IPS DF 6.9 (cell line): ENCODE measurements around the gene DDX5.
A peak's percentile ranks its signal among the peaks of the same experiment; 100 is the strongest.

Source experiments
- DNase-seq: peaks from one replicate; pipeline ENCODE4 v3.0.0-alpha.2; 2013; ENCODE audit warnings: low read depth, low spot score
- H3K27ac ChIP-seq: one replicate; pipeline ENCODE4 v1.5.1; 2013; ENCODE audit warnings: low read length, control low read depth
- H3K27me3 ChIP-seq: 2 replicates; pipeline ENCODE4 v1.6.1; 2013; ENCODE audit warnings: mild to moderate bottlenecking, low read length; ENCODE audit not compliant: control insufficient read depth, insufficient read depth
- H3K36me3 ChIP-seq: 2 replicates; pipeline ENCODE4 v1.6.1; 2013; ENCODE audit warnings: low read length; ENCODE audit not compliant: control insufficient read depth, insufficient read depth
- H3K4me1 ChIP-seq: 2 replicates; pipeline ENCODE4 v1.6.1; 2013; ENCODE audit warnings: low read length; ENCODE audit not compliant: control insufficient read depth, insufficient read depth
- H3K4me3 ChIP-seq: 2 replicates; pipeline ENCODE4 v1.5.1; 2013; ENCODE audit warnings: mild to moderate bottlenecking, low read length
- H3K9me3 ChIP-seq: 2 replicates; pipeline ENCODE4 v1.6.1; 2013; ENCODE audit warnings: low read length, inconsistent platforms; ENCODE audit not compliant: control insufficient read depth, insufficient read depth
- WGBS: extraction: QIAGEN DNeasy Blood & Tissue Kit; methylation state at CpG from one replicate; pipeline ENCODE4 v1.1.7; 2013; ENCODE audit warnings: mixed read lengths, missing lambda C conversion rate; ENCODE audit not compliant: insufficient read length, insufficient coverage; 5-methylcytosine and 5-hydroxymethylcytosine counted together

Gene DDX5

GRCh38 chr17:64515419-64515818 is 9.3 kb upstream of the DDX5 start:
- Histone ChIP-seq H3K4me3 (no peak overlapping the region), H3K36me3 (peaks cover 10% of the 10 kb centered on the region), H3K4me1 (no peaks in the 10 kb centered on the region), H3K9me3 (no peaks in the 10 kb centered on the region), H3K27me3 (no peaks in the 10 kb centered on the region), H3K27ac (no peak overlapping the region)
- no peak for DNase-seq
- 100% methylated on average over 1 of the region's 2 CpGs for WGBS

DNA sequence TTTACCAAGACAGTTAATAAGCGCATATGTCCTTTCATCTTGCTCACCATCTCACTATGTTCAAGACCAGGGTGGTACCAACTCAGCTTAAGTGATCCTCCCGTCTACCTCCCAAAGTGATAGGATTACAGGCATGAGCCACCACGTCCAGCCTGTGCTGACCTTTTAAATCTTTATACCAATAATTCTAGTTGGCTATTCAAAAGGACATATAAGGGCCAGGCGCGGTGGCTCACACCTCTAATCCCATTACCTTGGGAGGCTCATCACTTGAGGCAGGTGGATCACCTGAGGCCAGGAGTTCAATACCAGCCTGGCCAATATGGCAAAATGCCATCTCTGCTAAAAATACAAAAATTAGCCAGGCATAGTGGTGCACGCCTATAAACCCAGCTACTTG is 3.1 kb upstream of the DDX5 start:
- H3K9me3 ChIP-seq = no peaks in the 10 kb centered on the region
- DNase-seq = no peak
- no peaks in the 10 kb centered on the region for H3K4me1 ChIP-seq
- no CpG with 5 or more reads among the region's 6 CpGs for WGBS
- peaks cover 3% of the 10 kb centered on the region; the same call in 1 of the 2 replicates for H3K36me3 ChIP-seq
- no peaks in the 10 kb centered on the region for H3K27me3 ChIP-seq
- H3K4me3 ChIP-seq = no peak overlapping the region
- no peak overlapping the region for H3K27ac ChIP-seq

DNA sequence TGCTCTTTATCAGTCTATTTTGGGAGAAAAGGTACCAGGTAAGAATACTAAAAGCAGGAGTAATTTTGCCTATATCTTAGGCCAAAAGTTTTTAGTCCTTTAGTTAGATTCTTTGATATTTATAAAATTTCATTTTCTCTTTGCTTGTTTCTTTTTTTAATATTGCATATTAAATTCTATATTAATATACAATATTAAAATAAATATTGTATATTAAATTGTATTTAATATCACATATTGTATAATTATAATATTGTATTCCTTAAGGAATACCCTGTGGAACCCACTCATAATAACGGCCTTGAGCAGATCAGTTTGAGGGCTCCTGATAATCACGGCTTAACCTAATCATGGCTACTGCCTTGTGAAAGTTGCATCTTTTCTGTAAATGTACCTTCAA is 2.6 kb upstream of the DDX5 start:
- no peaks in the 10 kb centered on the region for H3K9me3 ChIP-seq
- no CpG with 5 or more reads among the region's 2 CpGs for WGBS
- H3K27ac ChIP-seq = no peak overlapping the region
- no peaks in the 10 kb centered on the region for H3K4me1 ChIP-seq
- peaks cover 8% of the 10 kb centered on the region; the same call in 1 of the 2 replicates for H3K36me3 ChIP-seq
- no peak overlapping the region for H3K4me3 ChIP-seq
- DNase-seq = no peak
- no peaks in the 10 kb centered on the region for H3K27me3 ChIP-seq

DNA sequence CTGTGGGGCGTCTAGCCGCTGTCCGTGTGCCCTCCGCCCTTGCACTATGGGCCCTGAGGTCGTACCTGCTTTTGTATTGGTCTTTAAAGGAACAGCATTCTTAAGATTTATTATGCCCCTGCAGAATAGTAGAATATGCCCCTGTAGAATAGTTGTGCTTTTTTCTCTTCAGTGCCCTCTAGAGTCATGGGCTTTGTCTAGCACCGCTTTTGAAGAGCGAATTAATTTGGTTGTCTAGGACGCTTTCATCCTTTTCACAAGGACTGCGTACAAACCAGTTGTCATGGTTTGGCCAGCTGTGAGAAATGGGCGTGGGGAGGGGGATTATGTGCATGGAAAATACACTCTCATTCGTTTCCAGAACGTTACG is 1.3 kb upstream of the DDX5 start:
- Histone ChIP-seq H3K9me3 (no peaks in the 10 kb centered on the region), H3K27ac (no peak overlapping the region), H3K4me3 (peak overlapping the region; percentile 84), H3K36me3 (peaks cover 19% of the 10 kb centered on the region; the same call in 1 of the 2 replicates), H3K4me1 (no peaks in the 10 kb centered on the region), H3K27me3 (no peaks in the 10 kb centered on the region)
- no CpG with 5 or more reads among the region's 13 CpGs for WGBS
- DNase-seq = no peak

DNA sequence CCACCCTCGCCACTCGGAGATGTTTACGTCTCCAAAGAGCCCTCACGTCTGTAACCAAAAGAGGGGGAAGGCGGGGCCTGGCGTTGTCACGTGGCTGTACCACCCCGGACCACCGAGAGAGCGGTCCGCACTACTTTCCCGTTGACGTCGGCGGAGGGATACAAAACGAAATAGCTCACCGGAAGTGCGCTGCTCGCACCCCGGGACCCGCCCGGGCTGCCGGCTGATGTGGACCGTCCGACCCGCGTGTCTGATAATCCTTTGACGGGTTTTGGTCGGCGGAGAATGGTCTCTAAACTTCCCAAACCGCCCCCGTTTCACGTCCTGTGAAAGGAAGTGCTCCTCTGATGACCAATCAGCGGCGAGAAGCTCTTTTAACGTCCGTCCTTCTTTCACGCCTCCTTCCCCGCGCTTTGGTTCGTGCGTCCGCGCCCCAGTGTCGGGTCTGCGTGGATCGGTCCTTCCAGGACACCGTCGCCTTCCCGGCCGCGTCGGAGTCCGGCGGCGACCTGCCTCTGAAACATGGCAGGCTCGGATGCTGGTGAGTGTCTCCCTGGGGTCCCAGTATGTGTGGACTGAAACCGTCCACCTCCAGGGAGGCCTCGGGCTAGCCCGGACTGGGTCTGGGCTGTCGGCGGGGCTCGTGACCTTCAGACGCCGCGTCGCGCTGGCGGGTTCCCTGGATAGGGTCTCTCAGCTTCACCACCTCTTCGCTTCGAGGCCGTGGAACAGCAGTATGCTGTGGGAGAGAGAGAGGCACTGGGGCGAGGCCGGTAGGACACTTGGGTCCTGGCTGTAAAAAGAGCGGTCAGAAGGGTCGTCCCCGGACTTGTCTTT is 705 bp upstream of the DDX5 start, which contains the start of gene CEP95:
Gene CEP95 (plus strand): TSS at position 402 of the 837 bp plus-strand sequence. CDS start 121 bp downstream, at position 523.
- H3K36me3 ChIP-seq = peaks cover 24% of the 10 kb centered on the region; the same call in 1 of the 2 replicates
- WGBS = no CpG with 5 or more reads among the region's 77 CpGs
- H3K9me3 ChIP-seq = no peaks in the 10 kb centered on the region
- H3K27me3 ChIP-seq = no peaks in the 10 kb centered on the region
- peak; percentile 84 for DNase-seq
- no peak within 1 kb of the TSS for H3K27ac ChIP-seq
- peak within 1 kb of the TSS; percentile 84 for H3K4me3 ChIP-seq
- H3K4me1 ChIP-seq = no peaks in the 10 kb centered on the region

- H3K36me3 ChIP-seq = peaks cover 37% of the 10 kb centered on the region; the same call in 1 of the 2 replicates
- no peaks in the 10 kb centered on the region for H3K27me3 ChIP-seq
- no peaks in the 10 kb centered on the region for H3K9me3 ChIP-seq
- no peak for DNase-seq
- H3K4me3 ChIP-seq = peak overlapping the region; percentile 84
- H3K27ac ChIP-seq = no peak overlapping the region
- no CpG with 5 or more reads among the region's 76 CpGs for WGBS
- no peaks in the 10 kb centered on the region for H3K4me1 ChIP-seq
These were observed 519 bp downstream of the DDX5 start for GRCh38 chr17:64505340-64506200.

DNA sequence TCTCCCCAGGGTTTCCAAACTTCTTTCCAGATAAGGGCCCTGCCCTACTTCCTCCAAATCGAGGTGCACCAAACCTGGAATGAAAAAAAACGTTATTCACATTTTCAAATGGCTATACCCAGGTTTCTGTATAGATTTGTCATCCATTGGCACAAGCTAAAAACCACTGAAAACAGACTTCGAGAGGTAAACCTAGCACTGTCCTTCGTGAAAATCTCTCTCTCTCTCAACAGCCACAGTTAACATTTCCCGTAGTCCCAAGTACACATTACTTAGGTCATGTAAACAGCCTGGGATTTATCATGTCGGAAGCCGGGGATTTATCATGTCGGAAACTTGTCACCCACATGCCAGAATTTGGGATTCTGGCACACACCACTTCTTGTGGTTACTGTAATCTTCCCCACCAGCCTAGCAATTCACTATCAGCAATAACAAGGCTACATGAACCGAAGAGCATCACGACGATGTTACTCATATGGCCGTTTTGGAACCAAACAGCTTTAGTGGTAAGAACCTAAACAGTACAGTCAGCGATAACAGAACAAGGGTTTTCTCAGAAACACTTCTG is 1.2 kb downstream of the DDX5 start:
- no peaks in the 10 kb centered on the region for H3K27me3 ChIP-seq
- H3K36me3 ChIP-seq = peaks cover 44% of the 10 kb centered on the region; the same call in 1 of the 2 replicates
- WGBS = no CpG with 5 or more reads among the region's 13 CpGs
- no peaks in the 10 kb centered on the region for H3K4me1 ChIP-seq
- H3K27ac ChIP-seq = no peak overlapping the region
- no peak for DNase-seq
- H3K9me3 ChIP-seq = no peaks in the 10 kb centered on the region
- H3K4me3 ChIP-seq = peak overlapping the region; percentile 84

GRCh38 chr17:64503821-64504768 is 2.0 kb downstream of the DDX5 start:
- Histone ChIP-seq H3K9me3 (no peaks in the 10 kb centered on the region), H3K27ac (no peak overlapping the region), H3K4me3 (peak overlapping the region; percentile 84; the same call in 1 of the 2 replicates), H3K36me3 (peaks cover 44% of the 10 kb centered on the region; the same call in 1 of the 2 replicates), H3K4me1 (no peaks in the 10 kb centered on the region), H3K27me3 (no peaks in the 10 kb centered on the region)
- no peak for DNase-seq
- 100% methylated on average over 1 of the region's 7 CpGs for WGBS

GRCh38 chr17:64503341-64503740 is 2.7 kb downstream of the DDX5 start:
- Histone ChIP-seq H3K36me3 (peaks cover 42% of the 10 kb centered on the region; the same call in 1 of the 2 replicates), H3K4me3 (no peak overlapping the region), H3K4me1 (no peaks in the 10 kb centered on the region), H3K27ac (no peak overlapping the region), H3K9me3 (no peaks in the 10 kb centered on the region), H3K27me3 (no peaks in the 10 kb centered on the region)
- 100% methylated on average over 2 of the region's 5 CpGs for WGBS
- no peak for DNase-seq
